GM12878 (cell line): ENCODE results near the gene POU1F1. TPM values are rescaled to one million over a fixed set of nuclear protein-coding genes. Genes with fewer than 3 reads are reported as not detected.

Source experiments
- ATAC-seq: fragments of 200-7000 bp; cut with Tn5 transposase; 3 replicates; pipeline ENCODE4 v1.9.1; 2020; ENCODE audit warnings: mild to moderate bottlenecking, moderate library complexity
- BruUV-seq: library from RNA; stranded (reverse); fragments of 400-500 nt; replicated peaks from 2 replicates; lab custom pipeline; 2021; lab: Mats Ljungman, UMichigan
- CTCF ChIA-PET: fragments of 300-600 bp; sonication (Branson Sonifier 250); formaldehyde crosslinking; extraction: SDS; loops from one replicate; lab custom pipeline; 2021; ENCODE audit warnings: inconsistent platforms; lab: Yijun Ruan, JAX
- POLR2A ChIA-PET: fragments of 350-600 bp; formaldehyde crosslinking; extraction: SDS; loops from one replicate; lab custom pipeline; 2021; ENCODE audit warnings: inconsistent platforms; lab: Charles Lee
- RAD21 ChIA-PET: fragments of 300-600 bp; sonication (Branson Sonifier 250); formaldehyde crosslinking; loops from one replicate; lab custom pipeline; 2023; ENCODE audit warnings: antibody characterized with exemption; ENCODE audit not compliant: unreplicated experiment; lab: Charles Lee
- SMC1A ChIA-PET: fragments of 300-600 bp; sonication (Branson Sonifier 250); formaldehyde crosslinking; loops from one replicate; lab custom pipeline; 2023; ENCODE audit not compliant: unreplicated experiment, uncharacterized antibody; lab: Charles Lee
- DNase-seq: peaks from one replicate; pipeline ENCODE4 v3.0.0-alpha.2; 2011; ENCODE audit warnings: low read depth, low spot score
- FAIRE-seq: peaks from 3 replicates; lab custom pipeline; 2011; peaks lifted over from hg19 to GRCh38; lab: Jason Lieb, UNC
- H2AFZ ChIP-seq: 2 replicates; pipeline ENCODE4 v1.6.0; 2011; ENCODE audit warnings: low read depth, low read length, control low read depth; ENCODE audit not compliant: control insufficient read depth
- H3K27ac ChIP-seq: 2 replicates; pipeline ENCODE4 v1.5.1; 2011; ENCODE audit warnings: control low read depth; ENCODE audit not compliant: control insufficient read depth, insufficient read depth
- H3K27me3 ChIP-seq, 2 experiments: replicated peaks in 1 of 2; 2 replicates each; pipeline versions ENCODE4 v1.6.0 to v1.6.1; 2011; ENCODE audit warnings: low read length in 1 of 2; ENCODE audit not compliant: control insufficient read depth in 2 of 2, insufficient read depth in 2 of 2
- H3K36me3 ChIP-seq, 2 experiments: 2 replicates each; pipeline ENCODE4 v1.5.1; 2011; ENCODE audit warnings: low read length in 1 of 2; ENCODE audit not compliant: control insufficient read depth in 2 of 2, insufficient read depth in 2 of 2
- H3K4me1 ChIP-seq: 2 replicates; pipeline ENCODE4 v1.6.1; 2011; ENCODE audit warnings: mild to moderate bottlenecking, low read length, moderate library complexity, mixed read lengths; ENCODE audit not compliant: control insufficient read depth, insufficient read depth
- H3K4me2 ChIP-seq: 2 replicates; pipeline ENCODE4 v1.6.0; 2011; ENCODE audit warnings: control low read depth; ENCODE audit not compliant: control insufficient read depth, insufficient read depth
- H3K4me3 ChIP-seq: fragments of 200-600 bp; sonication (generic); 2 replicates; pipeline ENCODE4 v1.5.1; 2016
- H3K79me2 ChIP-seq: 2 replicates; pipeline ENCODE4 v1.6.0; 2011; ENCODE audit warnings: low read length; ENCODE audit not compliant: control insufficient read depth, insufficient read depth
- H3K9ac ChIP-seq: 2 replicates; pipeline ENCODE4 v1.8.0; 2011; ENCODE audit warnings: low read length, control low read depth, mixed read lengths; ENCODE audit not compliant: control insufficient read depth, insufficient read depth
- H3K9me3 ChIP-seq: replicated peaks from 3 replicates; pipeline ENCODE4 v1.5.1; 2011; ENCODE audit warnings: mild to moderate bottlenecking, low read length; ENCODE audit not compliant: control insufficient read depth, insufficient read depth
- H4K20me1 ChIP-seq: 2 replicates; pipeline ENCODE4 v1.6.0; 2011; ENCODE audit not compliant: control insufficient read depth, insufficient read depth
- CBX5 ChIP-seq: sonication (generic); IDR thresholded peaks from 2 replicates; pipeline ENCODE4 v1.6.1; 2016; ENCODE audit warnings: low read depth, moderate library complexity, mild to moderate bottlenecking, inconsistent platforms
- CHD1 ChIP-seq: IDR thresholded peaks from 2 replicates; pipeline ENCODE4 v1.6.1; 2012; ENCODE audit warnings: low read depth, low read length, improper control_type of control experiment
- CHD2 ChIP-seq: IDR thresholded peaks from 2 replicates; pipeline ENCODE4 v1.6.1; 2011; ENCODE audit warnings: low read depth, low read length, improper control_type of control experiment, borderline replicate concordance
- CREM ChIP-seq: IDR thresholded peaks from 2 replicates; pipeline ENCODE4 v1.6.1; 2014; ENCODE audit warnings: antibody characterized with exemption, low read depth
- FOXK2 ChIP-seq: fragments of 450-650 bp; IDR thresholded peaks from 2 replicates; pipeline ENCODE4 v1.6.1; 2017; ENCODE audit warnings: mild to moderate bottlenecking, moderate library complexity
- RFX5 ChIP-seq: IDR thresholded peaks from 2 replicates; pipeline ENCODE4 v1.6.1; 2011; ENCODE audit warnings: low read depth, low read length, improper control_type of control experiment
- SIN3A ChIP-seq: IDR thresholded peaks from 2 replicates; pipeline ENCODE4 v1.6.1; 2012; ENCODE audit warnings: low read depth, low read length, improper control_type of control experiment
- SMARCA5 ChIP-seq: fragments of 450-650 bp; IDR thresholded peaks from 2 replicates; pipeline ENCODE4 v1.6.1; 2017; ENCODE audit warnings: mild to moderate bottlenecking
- SRF ChIP-seq, 2 experiments: IDR thresholded peaks; 2 replicates each; pipeline ENCODE4 v1.6.1; 2011; ENCODE audit warnings: low read depth in 2 of 2, low read length in 2 of 2, mild to moderate bottlenecking in 1 of 2, moderate library complexity in 1 of 2
- ZNF217 ChIP-seq: fragments of 450-650 bp; IDR thresholded peaks from 2 replicates; pipeline ENCODE4 v1.6.1; 2017; ENCODE audit warnings: antibody characterized with exemption, mild to moderate bottlenecking
- in situ Hi-C: fragments of 300-500 bp; cut with MboI; formaldehyde crosslinking; loops from 9 replicates; pipeline ENCODE4 v1.14.3; 2018; ENCODE audit warnings: mixed read lengths
- intact Hi-C: fragments of 100-400 bp; cut with micrococcal nuclease; formaldehyde crosslinking; loops from one replicate; pipeline ENCODE4 v1.14.2; 2022; ENCODE audit not compliant: unreplicated experiment
- polyA plus RNA-seq, 11 experiments: library from polyadenylated mRNA; depleted of rRNA in 4 of 11; unstranded in 6 of 11; stranded (reverse) in 5 of 11; fragments of >200 nt; fragmentation: Nextera tagmentation in 4 of 11; fragmentation: Illumina TruSeq in 1 of 11; extraction: Ambion mirVana in 4 of 11; extraction: Trizol in 1 of 11; gene quantifications; 1 replicate in 1 of 11; 2 replicates in 10 of 11; pipeline versions ENCODE4 v1.2.1 to v1.2.3, GENCODE V29; 2011 to 2016; ENCODE audit warnings: inconsistent platforms in 2 of 11, missing spikeins in 2 of 11, low read depth in 1 of 11
- total RNA-seq, 4 experiments: library from RNA; depleted of rRNA in 3 of 4; stranded (reverse); fragments of >200 nt in 3 of 4; fragmentation: Illumina TruSeq in 1 of 4; extraction: Trizol in 1 of 4; gene quantifications; 2 replicates each; pipeline versions ENCODE4 v1.2.1 to v1.2.3, GENCODE V29; 2013 to 2021
- TF ChIP-seq, protein P1 (sequence below): fragments of 450-650 bp; IDR thresholded peaks from 2 replicates; pipeline ENCODE4 v1.6.1; 2017; ENCODE audit warnings: low read depth, mild to moderate bottlenecking, moderate library complexity
- TF ChIP-seq, protein P2 (sequence below): IDR thresholded peaks from 2 replicates; pipeline ENCODE4 v1.6.1; 2011; ENCODE audit warnings: borderline replicate concordance, low read depth, mild to moderate bottlenecking, moderate library complexity, mixed read lengths, low read length; ENCODE audit not compliant: insufficient read depth; ENCODE audit errors: extremely low read length
- TF ChIP-seq, protein P3 (sequence below): IDR thresholded peaks from 2 replicates; pipeline ENCODE4 v1.6.1; 2011; ENCODE audit warnings: low read depth, mild to moderate bottlenecking, low read length, moderate library complexity, borderline replicate concordance; ENCODE audit errors: extremely low read depth
- TF ChIP-seq, protein P4 (sequence below): fragments of 450-650 bp; conservative IDR thresholded peaks from 2 replicates; pipeline ENCODE4 v1.6.1; 2017; ENCODE audit warnings: mild to moderate bottlenecking, moderate library complexity

Gene POU1F1
- total and polyA plus RNA-seq, 10 of the 15 experiments (the other 5 are each of a cell fraction or from before 2014, with no cell fraction given): 0.04 TPM; not detected in 9

DNA sequence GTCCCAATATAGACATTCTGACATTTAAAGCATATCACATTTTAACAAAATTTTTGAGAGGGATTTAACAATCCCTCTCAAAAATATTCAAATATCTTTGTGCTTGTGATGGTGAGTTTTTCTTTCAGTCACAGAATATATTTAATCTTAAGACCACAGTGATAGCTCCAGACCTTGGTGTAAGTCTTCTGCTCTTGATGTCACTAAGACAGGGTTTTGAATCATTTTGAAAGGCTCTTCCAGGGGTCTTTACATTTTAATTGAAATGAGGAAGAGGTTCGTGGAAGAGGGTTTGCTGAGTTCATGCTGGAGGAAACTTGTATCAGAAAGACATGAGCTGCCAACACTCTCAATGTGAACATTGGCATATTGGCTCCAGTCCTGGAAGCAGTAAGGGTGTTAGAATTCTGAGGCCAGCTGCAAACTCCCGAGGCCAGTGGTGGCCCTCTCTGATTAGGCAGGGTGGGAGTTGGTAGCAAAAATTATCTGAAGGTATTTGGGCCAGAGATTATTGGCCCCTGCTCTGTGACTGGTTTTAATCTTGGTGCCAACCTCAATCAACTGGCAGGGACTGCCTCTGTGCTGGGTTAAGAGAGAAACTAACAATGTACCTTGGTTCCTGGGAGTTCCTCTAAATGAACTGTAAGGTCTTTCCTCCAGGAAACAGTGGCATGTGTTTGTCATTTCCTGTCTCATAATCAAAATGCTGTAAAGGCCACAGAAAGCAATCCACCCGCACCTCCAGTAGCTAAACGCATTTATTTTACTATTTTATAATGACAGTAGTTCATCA lies 5.3 kb downstream of the POU1F1 start (continued):
- TF ChIP-seq, protein P1, sequence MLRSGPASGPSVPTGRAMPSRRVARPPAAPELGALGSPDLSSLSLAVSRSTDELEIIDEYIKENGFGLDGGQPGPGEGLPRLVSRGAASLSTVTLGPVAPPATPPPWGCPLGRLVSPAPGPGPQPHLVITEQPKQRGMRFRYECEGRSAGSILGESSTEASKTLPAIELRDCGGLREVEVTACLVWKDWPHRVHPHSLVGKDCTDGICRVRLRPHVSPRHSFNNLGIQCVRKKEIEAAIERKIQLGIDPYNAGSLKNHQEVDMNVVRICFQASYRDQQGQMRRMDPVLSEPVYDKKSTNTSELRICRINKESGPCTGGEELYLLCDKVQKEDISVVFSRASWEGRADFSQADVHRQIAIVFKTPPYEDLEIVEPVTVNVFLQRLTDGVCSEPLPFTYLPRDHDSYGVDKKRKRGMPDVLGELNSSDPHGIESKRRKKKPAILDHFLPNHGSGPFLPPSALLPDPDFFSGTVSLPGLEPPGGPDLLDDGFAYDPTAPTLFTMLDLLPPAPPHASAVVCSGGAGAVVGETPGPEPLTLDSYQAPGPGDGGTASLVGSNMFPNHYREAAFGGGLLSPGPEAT: no peak
- TF ChIP-seq, protein P2, sequence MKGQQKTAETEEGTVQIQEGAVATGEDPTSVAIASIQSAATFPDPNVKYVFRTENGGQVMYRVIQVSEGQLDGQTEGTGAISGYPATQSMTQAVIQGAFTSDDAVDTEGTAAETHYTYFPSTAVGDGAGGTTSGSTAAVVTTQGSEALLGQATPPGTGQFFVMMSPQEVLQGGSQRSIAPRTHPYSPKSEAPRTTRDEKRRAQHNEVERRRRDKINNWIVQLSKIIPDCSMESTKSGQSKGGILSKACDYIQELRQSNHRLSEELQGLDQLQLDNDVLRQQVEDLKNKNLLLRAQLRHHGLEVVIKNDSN: no peak
- TF ChIP-seq, protein P3, sequence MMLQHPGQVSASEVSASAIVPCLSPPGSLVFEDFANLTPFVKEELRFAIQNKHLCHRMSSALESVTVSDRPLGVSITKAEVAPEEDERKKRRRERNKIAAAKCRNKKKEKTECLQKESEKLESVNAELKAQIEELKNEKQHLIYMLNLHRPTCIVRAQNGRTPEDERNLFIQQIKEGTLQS: no peak
- TF ChIP-seq, all 136 proteins: peak for 0

DNA sequence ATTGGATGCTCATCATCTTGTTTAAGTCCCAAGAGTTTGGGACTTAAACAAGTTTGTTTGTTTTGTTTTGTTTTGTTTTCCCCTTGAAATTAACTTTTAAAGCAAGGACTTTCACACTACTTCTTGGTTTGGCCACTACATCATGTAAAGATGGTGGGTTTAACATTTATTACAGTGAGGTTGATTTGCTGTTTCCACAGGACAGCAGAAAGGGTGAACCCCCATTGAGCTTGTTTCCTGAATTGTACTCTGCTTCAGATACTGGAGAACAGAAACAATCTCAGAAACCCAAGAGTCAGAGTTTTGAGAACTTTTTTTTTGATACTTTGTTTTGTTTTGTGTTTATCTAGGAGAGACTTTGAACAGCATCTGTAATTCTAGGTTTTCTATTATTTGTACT lies 6.7 kb downstream of the POU1F1 start:
- intact Hi-C loops: loop anchor here (10.0 kb wide), 1 partner anchor 735 kb away; no protein-coding TSS in a partner anchor
- no peak for TF ChIP-seq ZNF217
- no peak for TF ChIP-seq CBX5
- TF ChIP-seq RFX5: no peak
- TF ChIP-seq SMARCA5: no peak
- no peak for TF ChIP-seq CREM
- TF ChIP-seq SRF (IDR thresholded peaks at IDR 0.05; ENCODE audit: low read depth in 2 of 2, low read length in 2 of 2): no peak
- no peak for TF ChIP-seq FOXK2
- TF ChIP-seq CHD2: no peak
- no peak for TF ChIP-seq SIN3A
- TF ChIP-seq, protein P4, sequence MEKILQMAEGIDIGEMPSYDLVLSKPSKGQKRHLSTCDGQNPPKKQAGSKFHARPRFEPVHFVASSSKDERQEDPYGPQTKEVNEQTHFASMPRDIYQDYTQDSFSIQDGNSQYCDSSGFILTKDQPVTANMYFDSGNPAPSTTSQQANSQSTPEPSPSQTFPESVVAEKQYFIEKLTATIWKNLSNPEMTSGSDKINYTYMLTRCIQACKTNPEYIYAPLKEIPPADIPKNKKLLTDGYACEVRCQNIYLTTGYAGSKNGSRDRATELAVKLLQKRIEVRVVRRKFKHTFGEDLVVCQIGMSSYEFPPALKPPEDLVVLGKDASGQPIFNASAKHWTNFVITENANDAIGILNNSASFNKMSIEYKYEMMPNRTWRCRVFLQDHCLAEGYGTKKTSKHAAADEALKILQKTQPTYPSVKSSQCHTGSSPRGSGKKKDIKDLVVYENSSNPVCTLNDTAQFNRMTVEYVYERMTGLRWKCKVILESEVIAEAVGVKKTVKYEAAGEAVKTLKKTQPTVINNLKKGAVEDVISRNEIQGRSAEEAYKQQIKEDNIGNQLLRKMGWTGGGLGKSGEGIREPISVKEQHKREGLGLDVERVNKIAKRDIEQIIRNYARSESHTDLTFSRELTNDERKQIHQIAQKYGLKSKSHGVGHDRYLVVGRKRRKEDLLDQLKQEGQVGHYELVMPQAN: no peak
- TF ChIP-seq CHD1: no peak
- TF ChIP-seq, all 136 proteins: peak for 0
- H3K27ac ChIP-seq: no peak overlapping the region
- H3K79me2 ChIP-seq: no peaks in the 10 kb centered on the region
- no peaks in the 10 kb centered on the region for H3K4me1 ChIP-seq
- H3K9ac ChIP-seq: no peak overlapping the region
- no peaks in the 10 kb centered on the region for H3K36me3 ChIP-seq
- ChIA-PET SMC1A (no interaction called here), RAD21 (no interaction called here), CTCF (interaction anchor here (0.7 to 1.5 kb wide), 3 partner anchors 9 to 29 kb away, joined by 3 to 7 read pairs (median 6); no protein-coding TSS in a partner anchor), POLR2A (no interaction called here)
- no peak overlapping the region for H3K4me3 ChIP-seq
- DNase-seq (no peak), ATAC-seq (no peak), FAIRE-seq (no peak)
- H3K4me2 ChIP-seq: no peak overlapping the region
- no peak overlapping the region for H2AFZ ChIP-seq
- H3K27me3 ChIP-seq: no peaks in the 10 kb centered on the region
- no peaks in the 10 kb centered on the region for H4K20me1 ChIP-seq
- H3K9me3 ChIP-seq: no peaks in the 10 kb centered on the region
- in situ Hi-C loops: no loop called here
- no TSS peak for BruUV-seq
